Fibroblast of peridontal ligament (primary cell): ENCODE results near the gene CYGB.
A peak's percentile ranks its signal among the peaks of the same experiment; 100 is the strongest.
"Not testable (repeated sequence)": the region's sequence is repeated elsewhere in the genome, so short reads cannot be mapped to it uniquely, and the experiment has no call there.

Experiments
- DNase-seq: peaks from one replicate; pipeline ENCODE4 v3.0.0-alpha.2; 2010; ENCODE audit errors: extremely low read depth

CYGB gene

GRCh38 chr17:76567634-76568432 lies 30.3 kb upstream of the CYGB start:
- no peak for DNase-seq

- DNase-seq = no peak
These were observed 29.5 kb upstream of the CYGB start for GRCh38 chr17:76566988-76567431.

- no peak for DNase-seq
These were observed 29.1 kb upstream of the CYGB start for GRCh38 chr17:76566613-76566943.

DNA sequence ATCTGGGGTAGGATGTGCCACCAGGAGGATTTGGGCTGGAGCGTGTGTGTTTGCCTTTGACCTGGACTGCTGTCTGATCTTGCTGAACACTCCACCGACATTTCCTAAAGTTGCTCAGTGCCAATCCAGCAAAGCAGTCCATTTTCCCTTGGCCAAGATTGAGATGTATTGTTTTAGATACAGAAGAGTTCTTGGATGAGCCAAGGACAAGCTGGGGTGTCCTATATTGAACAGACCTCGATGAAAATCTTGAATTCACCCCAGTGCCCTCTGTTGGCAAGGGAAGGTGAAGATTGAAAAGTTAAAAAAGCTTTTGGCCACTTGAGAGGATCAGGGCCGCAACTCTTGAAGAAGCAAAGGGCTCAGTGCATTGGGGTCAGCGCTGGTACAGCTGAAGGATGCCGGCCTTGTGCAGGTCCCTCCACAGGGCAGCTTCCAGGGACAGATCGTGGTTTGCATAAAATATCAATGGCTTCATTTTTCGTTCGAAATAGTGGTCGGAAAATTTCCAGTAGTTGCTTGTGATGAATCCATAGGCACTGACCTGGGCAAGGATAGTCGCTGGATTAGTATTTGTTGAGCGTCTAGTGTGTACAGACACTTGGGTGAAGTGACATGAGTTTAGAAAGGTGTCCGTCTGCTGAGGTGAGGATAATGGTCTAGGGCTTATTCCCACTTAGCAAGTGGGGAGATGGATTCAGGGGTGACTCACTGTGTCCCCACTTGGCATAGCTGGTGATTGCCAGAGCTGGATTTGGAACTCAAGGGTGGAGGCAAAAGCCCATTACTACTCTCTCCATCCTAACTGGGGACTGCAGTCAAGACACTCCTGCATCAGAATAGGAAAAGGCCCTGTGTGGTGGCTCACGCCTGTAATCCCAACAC lies 28.5 kb upstream of the CYGB start:
- DNase-seq = no peak

- DNase-seq = not testable (repeated sequence)
These were observed 27.6 kb upstream of the CYGB start for GRCh38 chr17:76564991-76565727.

DNA sequence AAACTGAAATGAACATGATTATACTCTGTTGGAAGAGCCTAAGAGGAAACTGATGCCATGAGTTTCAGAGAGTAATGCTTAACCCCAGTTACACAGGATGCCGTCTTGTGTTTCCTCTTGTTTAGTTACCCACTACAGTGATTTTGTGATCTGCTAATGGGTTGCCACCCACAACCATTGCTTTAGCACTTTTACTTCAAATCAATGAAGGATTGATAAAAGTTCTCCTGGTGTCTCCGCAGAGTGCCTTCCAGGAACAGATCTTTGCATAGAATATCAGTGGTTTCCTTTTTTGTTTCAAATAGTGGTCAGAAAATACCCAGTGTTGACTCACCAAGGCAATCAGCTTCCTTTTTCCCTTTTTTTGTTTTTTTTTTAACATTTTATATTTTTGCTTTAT lies 25.9 kb upstream of the CYGB start:
- not testable (repeated sequence) for DNase-seq

DNA sequence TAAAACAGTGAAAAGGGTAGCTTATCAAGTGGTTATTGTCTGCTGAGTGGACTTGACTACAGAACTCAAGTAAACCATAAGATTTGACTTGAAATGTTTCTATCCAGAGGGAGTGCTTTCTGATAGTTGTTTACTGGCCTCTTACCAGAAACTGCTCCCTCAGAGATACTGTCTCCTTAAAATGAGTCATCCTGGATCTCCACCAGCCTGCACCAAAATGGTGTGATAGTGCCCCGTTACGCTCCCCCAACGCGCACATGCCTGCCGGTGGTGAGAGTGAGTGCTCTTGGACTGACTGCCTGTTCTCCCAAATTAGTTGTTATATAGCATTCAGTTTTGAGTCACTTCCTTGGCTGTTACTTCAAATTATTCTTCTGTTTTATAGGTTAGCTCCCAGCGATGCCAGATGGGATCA lies 25.2 kb upstream of the CYGB start:
- peak; percentile 90 for DNase-seq

GRCh38 chr17:76561799-76562268 lies 24.3 kb upstream of the CYGB start:
- DNase-seq = peak; percentile 73

- no peak for DNase-seq
These were observed 23.8 kb upstream of the CYGB start for GRCh38 chr17:76561332-76561731.

GRCh38 chr17:76560877-76561221 lies 23.3 kb upstream of the CYGB start:
- peak; percentile 60 for DNase-seq

DNA sequence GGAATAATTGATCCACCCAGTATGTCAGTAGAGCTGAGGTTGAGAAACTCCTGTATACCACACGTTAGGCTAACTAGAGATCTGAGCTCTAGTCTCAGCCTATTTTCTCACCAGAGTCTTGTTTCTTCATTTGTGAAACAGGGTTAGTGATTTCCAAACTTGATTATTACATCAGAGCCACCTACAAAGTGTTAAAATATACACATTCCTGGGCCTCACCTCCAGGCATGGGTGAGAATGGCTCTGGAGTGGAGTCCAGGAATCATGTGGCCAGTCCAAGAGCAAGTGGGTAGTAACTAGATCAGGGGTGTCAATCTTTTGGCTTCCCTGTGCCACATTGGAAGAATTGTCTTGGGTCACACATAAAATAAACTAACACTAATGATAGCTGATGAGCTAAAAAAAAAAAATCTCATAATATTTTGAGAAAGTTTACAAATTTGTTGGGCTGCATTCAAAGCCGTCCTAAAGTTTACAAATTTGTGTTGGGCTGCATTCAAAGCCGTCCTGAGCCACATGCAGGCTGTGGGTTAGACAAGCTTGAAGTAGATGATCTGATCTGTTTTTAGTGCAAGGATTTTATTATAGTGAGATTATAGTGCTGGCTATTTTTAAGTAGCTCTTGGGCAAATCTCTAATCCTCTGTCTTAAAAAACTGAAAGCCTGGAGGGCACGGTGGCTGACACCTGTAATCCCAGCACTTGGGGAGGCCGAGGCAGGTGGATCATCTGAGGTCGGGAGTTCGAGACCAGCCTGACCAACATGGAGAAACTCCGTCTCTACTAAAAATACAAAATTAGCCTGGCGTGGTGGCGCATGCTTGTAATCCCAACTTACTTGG lies 22.7 kb upstream of the CYGB start:
- DNase-seq = no peak

DNA sequence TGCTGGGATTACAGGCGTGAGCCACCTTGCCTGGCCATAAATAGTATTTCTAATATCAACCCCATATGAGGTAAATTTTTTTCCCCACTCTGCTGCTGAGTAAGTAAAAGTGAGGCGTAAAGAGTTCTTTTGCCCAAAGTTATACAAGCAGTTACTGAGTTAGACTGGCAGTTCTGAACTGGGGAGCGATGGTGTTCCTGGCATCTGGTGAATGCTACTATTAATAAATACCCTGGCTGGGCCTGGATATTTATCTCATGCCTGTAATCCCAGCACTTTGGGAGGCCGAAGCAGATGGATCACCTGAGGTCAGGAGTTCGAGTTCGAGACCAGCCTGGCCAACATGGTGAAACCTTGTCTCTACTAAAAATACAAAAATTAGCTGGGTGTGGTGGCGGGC lies 22.0 kb upstream of the CYGB start:
- not testable (repeated sequence) for DNase-seq

DNA sequence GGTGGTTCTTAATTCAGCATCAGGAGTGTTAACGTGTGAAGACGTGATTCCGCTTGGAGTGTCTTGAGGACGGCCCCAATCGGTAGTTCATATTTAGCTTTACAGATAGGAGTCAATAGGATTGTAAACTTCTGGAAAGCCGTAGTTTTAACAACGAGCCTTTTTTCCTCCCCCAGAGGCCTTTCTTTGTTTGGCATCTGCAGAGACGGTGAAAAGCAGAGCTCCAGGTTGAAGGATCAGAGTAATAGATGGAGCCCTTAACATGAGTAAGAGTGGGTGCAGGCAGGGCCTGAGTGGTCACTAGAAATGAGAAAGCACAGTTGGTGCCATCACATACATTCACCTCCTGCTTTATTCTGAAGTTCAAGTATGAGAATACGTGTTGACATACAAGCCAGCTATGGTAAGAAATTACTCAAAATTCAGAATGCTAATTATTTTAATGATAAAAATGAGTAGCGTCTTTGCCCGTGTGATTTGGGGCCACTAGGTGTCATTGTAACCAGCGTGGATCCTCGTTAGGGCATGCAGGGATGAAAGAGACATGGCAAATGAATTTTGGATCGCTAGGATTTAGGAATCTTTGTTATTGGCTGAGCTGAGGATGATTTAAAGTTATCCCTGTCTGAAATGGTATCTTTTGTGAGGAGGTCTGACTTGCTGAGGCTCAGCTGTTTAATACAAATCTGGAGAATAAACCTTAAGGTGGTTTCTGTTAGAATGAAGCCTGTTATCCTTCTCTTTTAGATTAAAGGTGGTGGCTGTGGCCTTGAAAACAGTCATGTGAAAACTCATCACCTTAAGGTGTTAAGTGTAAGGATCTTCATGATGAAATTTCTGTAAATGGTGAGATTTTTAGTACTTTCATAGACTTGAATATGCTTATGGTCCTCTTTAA lies 20.9 kb upstream of the CYGB start:
- DNase-seq = peak; percentile 54

- DNase-seq = peak; percentile 98
These were observed 20.1 kb upstream of the CYGB start for GRCh38 chr17:76557368-76558197.

DNA sequence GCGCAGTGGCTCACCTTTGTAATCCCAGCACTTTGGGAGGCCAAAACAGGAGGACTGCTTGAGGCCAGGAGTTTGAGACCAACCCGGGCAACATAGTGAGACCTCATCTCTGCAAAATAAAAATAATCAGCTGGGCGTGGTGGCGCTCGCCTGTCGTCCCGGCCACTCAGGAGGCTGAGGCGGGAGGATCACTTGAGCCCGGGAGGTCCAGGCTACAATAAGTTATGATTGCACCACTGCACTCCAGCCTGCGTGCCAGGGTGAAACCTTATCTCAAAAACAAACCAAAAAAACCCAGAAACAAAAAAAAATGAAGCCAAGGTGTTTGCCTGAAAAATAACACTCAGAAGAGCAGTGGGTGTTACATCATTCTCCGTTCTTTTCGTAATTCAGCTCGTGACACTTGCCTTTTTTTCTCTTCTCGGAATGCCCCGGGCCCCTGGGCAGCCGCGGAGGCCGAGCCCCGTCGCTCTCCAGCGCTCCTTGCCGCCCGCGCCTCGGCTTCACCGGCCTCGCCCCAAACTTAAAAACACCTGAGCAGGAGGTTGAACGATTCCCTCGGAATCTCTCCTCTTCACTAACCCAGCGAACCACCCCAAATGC lies 19.4 kb upstream of the CYGB start:
- DNase-seq = peak; percentile 74

DNA sequence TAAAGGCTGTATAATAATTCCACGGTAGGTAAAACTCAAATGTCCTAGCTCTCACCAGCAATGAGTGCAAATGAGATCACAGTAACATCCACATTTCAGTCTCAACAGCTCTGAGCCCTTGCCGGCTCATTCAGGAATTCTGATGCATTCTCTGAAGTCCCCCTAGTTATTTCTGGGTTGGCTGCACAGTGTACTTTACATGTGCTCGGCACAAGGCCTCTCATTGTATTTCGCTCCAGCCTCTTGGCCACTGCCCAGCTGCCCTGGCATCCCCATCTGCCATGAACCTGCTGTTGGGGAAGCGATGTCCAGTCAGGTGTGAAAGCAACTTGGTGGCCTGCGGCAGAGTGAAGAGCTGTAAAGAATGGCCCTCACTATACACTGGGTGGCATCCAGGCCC lies 16.6 kb upstream of the CYGB start:
- no peak for DNase-seq

DNA sequence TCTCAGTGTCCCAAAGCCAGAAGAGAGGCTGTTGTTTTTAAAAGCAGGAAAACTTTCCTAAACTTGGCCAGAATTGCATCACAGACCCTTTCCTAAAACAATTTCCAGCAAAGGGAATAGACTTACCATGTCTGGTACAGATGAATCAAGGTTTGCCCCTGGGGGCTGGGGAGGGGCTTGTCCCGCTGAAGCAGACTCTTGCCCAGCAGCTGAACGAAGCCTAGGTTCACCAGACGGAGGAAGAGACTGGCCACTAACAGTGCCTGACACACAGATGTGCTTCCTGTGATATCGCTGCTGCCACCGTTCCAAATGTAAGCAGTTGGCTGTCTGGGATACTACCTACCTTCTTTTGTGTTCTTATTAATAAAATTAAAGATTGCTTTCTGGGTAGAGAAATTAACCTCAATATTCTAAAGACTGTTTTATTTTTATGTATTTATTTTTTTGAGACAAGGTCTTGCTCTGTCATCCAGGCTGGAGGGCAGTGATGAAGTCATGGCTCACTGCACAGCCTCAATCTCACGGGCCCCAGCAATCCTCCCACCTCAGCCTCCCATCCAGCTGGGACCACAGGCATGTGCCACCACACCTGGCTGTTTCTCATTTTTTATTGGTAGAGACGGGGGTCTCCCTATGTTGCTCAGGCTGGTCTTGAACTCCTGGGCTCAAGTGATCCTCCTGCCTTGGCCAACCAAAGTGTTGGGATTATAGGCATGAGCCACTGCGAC lies 15.8 kb upstream of the CYGB start:
- DNase-seq = no peak

GRCh38 chr17:76551685-76552084 lies 14.2 kb upstream of the CYGB start:
- DNase-seq = no peak
